HepG2 (cell line): ENCODE data around the gene ANKRD44. TPM values are rescaled to one million over a fixed set of nuclear protein-coding genes. Genes with fewer than 3 reads are reported as not detected.

Source experiments
- ATAC-seq: fragments of 200-7000 bp; cut with Tn5 transposase; 3 replicates; pipeline ENCODE4 v1.9.1; 2020; ENCODE audit warnings: mild to moderate bottlenecking, moderate library complexity
- BruUV-seq: library from RNA; stranded (reverse); fragments of 400-500 nt; replicated peaks from 2 replicates; lab custom pipeline; 2021; lab: Mats Ljungman, UMichigan
- CTCF ChIA-PET: fragments of 300-600 bp; formaldehyde crosslinking; extraction: SDS; loops from one replicate; lab custom pipeline; 2021; ENCODE audit warnings: low total read pairs, inconsistent platforms, low intra/inter-chr PET ratio; lab: Yijun Ruan, JAX
- POLR2A ChIA-PET: fragments of 350-600 bp; sonication (Branson Sonifier 250); formaldehyde crosslinking; loops from one replicate; lab custom pipeline; 2020; ENCODE audit warnings: antibody characterized with exemption, inconsistent platforms; lab: Yijun Ruan, JAX
- DNase-seq: peaks from one replicate; pipeline ENCODE4 v3.0.0-alpha.2; 2015; ENCODE audit warnings: low spot score
- FAIRE-seq: peaks from 3 replicates; lab custom pipeline; 2011; peaks lifted over from hg19 to GRCh38; lab: Jason Lieb, UNC
- H2AFZ ChIP-seq: one replicate; pipeline ENCODE4 v1.6.1; 2011; ENCODE audit warnings: low read length, inconsistent platforms
- H3K27ac ChIP-seq: fragments of 300-600 bp; 3 replicates; pipeline ENCODE4 v1.8.0; 2011; ENCODE audit warnings: mixed run types, mild to moderate bottlenecking, mixed read lengths, low read length, inconsistent platforms; ENCODE audit not compliant: insufficient read depth; ENCODE audit errors: extremely low read length
- H3K27me3 ChIP-seq, 2 experiments: fragments of 200-600 bp in 1 of 2; 2 replicates in 1 of 2; 3 replicates in 1 of 2; pipeline versions ENCODE4 v1.6.0 to v1.8.0; 2011; ENCODE audit warnings: low read length in 2 of 2, mild to moderate bottlenecking in 2 of 2, moderate library complexity in 2 of 2, inconsistent platforms in 1 of 2; ENCODE audit not compliant: insufficient read depth in 2 of 2, control insufficient read depth in 1 of 2
- H3K36me3 ChIP-seq, 2 experiments: fragments of 200-600 bp in 1 of 2; replicated peaks in 1 of 2; 2 replicates in 1 of 2; 3 replicates in 1 of 2; pipeline versions ENCODE4 v1.5.1 to v1.8.0; 2011; ENCODE audit warnings: low read length in 2 of 2, inconsistent platforms in 1 of 2; ENCODE audit not compliant: insufficient read depth in 2 of 2, control insufficient read depth in 1 of 2
- H3K4me1 ChIP-seq: 2 replicates; pipeline ENCODE4 v1.5.1; 2012; ENCODE audit warnings: low read length, inconsistent platforms; ENCODE audit not compliant: insufficient read depth
- H3K4me2 ChIP-seq: 2 replicates; pipeline ENCODE4 v1.6.0; 2011; ENCODE audit warnings: low read depth, low read length, inconsistent platforms
- H3K4me3 ChIP-seq, 3 experiments: fragments of 200-600 bp in 1 of 3; sonication (generic), shearing (Covaris generic) in 1 of 3; replicated peaks in 1 of 3; 2 replicates each; pipeline ENCODE4 v1.5.1; 2011 to 2016; ENCODE audit warnings: low read length in 3 of 3, inconsistent platforms in 2 of 3, low read depth in 2 of 3, mild to moderate bottlenecking in 2 of 3, control low read depth in 1 of 3, mixed read lengths in 1 of 3; ENCODE audit not compliant: insufficient read depth in 1 of 3
- H3K79me2 ChIP-seq: one replicate; pipeline ENCODE4 v1.6.1; 2011; ENCODE audit warnings: low read length, inconsistent platforms; ENCODE audit not compliant: insufficient read depth
- H3K9ac ChIP-seq: 2 replicates; pipeline ENCODE4 v1.6.0; 2011; ENCODE audit warnings: mild to moderate bottlenecking, low read depth, low read length, inconsistent platforms; ENCODE audit not compliant: insufficient read depth
- H3K9me3 ChIP-seq: 2 replicates; pipeline ENCODE4 v1.5.1; 2012; ENCODE audit warnings: mild to moderate bottlenecking, low read length
- H4K20me1 ChIP-seq: 2 replicates; pipeline ENCODE4 v1.6.0; 2011; ENCODE audit warnings: inconsistent platforms, mild to moderate bottlenecking, low read length, moderate library complexity; ENCODE audit not compliant: insufficient read depth
- ELF3 ChIP-seq: IDR thresholded peaks from 2 replicates; pipeline ENCODE4 v1.6.1; 2016; ENCODE audit warnings: missing genetic modification reagents, missing compliant biosample characterization
- HNRNPLL ChIP-seq: fragments of 200-400 bp; formaldehyde crosslinking; IDR thresholded peaks from 2 replicates; pipeline ENCODE4 v1.6.1; 2017; ENCODE audit warnings: mild to moderate bottlenecking, low read depth, low read length; ENCODE audit not compliant: poor library complexity, severe bottlenecking
- KAT2B ChIP-seq: fragments of 150-350 bp; IDR thresholded peaks from 2 replicates; pipeline ENCODE4 v1.6.1; 2014; ENCODE audit warnings: low read depth, low read length, borderline replicate concordance
- WGBS: methylation state at CpG from one replicate; pipeline ENCODE4 v1.1.6; 2017; ENCODE audit warnings: low lambda C conversion rate; 5-methylcytosine and 5-hydroxymethylcytosine counted together
- in situ Hi-C: cut with HindIII; loops from 2 replicates; pipeline ENCODE4 v1.10.0; 2017; ENCODE audit warnings: low pct_unique_long_range_greater_than_20kb; ENCODE audit not compliant: extremely low pct_ligation_motif_present
- intact Hi-C: fragments of 100-400 bp; cut with micrococcal nuclease; formaldehyde crosslinking; loops from one replicate; pipeline ENCODE4 v1.10.0; 2022; ENCODE audit not compliant: unreplicated experiment
- polyA plus RNA-seq, 8 experiments: library from polyadenylated mRNA; depleted of rRNA in 3 of 8; stranded (reverse) in 7 of 8; unstranded in 1 of 8; fragments of >200 nt; fragmentation: Illumina TruSeq in 4 of 8; extraction: Trizol in 4 of 8; gene quantifications; 2 replicates each; pipeline versions ENCODE4 v1.2.1 to v1.2.3, GENCODE V29; 2011 to 2016; ENCODE audit warnings: low read depth in 4 of 8, missing spikeins in 1 of 8, mixed read lengths in 1 of 8; ENCODE audit not compliant: insufficient read depth in 1 of 8
- total RNA-seq, 5 experiments: library from RNA; depleted of rRNA; stranded (reverse); fragments of >200 nt; fragmentation: Illumina TruSeq; extraction: Trizol; gene quantifications; 2 replicates each; pipeline ENCODE4 v1.2.3, GENCODE V29; 2016; ENCODE audit warnings: low read depth in 1 of 5
- TF ChIP-seq, protein P1 (sequence below): fragments of 450-650 bp; IDR thresholded peaks from 2 replicates; pipeline ENCODE4 v1.6.1; 2016
- TF ChIP-seq, protein P2 (sequence below): sonication (generic); formaldehyde crosslinking; IDR thresholded peaks from 2 replicates; pipeline ENCODE4 v1.5.0; 2020; ENCODE audit warnings: mild to moderate bottlenecking, missing genetic modification reagents

The ANKRD44 gene
- total and polyA plus RNA-seq, 2 of the 13 experiments (the other 11 are each of a cell fraction or from before 2014, with no cell fraction given): 0.04 to 0.11 TPM

DNA sequence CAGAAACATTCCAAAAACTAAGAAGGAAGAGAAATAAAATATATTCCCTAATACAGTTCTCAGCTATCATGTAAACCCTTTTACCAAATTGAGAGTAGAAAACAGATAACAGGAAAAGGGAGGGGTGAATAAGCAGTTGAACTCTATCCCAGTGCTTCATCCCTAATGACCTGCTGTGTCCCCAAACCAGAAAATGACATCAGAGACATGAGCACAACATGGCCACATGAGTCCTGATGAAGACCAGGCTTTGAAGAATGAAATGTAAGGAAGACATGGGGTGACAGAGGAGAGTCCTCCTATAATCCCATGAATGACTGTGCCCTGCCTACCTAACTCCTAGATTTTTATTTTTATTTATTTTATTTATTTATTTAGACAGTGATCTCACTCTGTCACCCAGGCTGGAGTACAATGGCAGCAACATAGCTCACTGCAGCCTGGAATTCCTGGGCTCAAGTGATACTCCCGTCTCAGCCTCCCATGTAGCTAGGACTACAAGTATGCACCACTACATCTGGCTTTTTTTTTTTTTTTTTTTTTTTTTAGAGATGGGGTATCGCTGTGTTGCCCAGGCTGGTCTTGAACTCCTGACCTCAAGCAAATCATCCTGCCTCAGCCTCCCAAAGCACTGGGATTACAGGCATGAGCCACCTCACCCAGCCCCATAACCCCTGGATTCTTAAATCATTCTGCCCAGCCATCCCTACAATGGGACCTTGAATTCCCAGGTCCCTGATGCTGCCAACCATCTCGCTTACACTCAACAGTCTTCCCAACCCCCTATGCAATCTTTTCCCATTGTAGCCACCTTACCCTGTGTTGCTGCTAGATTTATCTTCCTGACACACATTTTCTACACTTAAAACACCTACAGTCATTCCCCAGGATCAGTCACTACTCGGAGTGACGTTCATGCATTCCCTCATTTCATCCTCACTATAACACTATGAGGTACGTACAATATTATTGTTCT lies 64.5 kb downstream of the ANKRD44 start:
- intact Hi-C loops: no loop called here
- Histone ChIP-seq H3K9me3 (no peaks in the 10 kb centered on the region), H3K27ac (no peak overlapping the region), H3K9ac (no peak overlapping the region), H2AFZ (no peak overlapping the region), H3K79me2 (no peaks in the 10 kb centered on the region), H3K27me3 (no peaks in the 10 kb centered on the region), H3K4me3 (no peak overlapping the region), H3K4me2 (no peak overlapping the region), H3K36me3 (no peaks in the 10 kb centered on the region), H3K4me1 (no peaks in the 10 kb centered on the region), H4K20me1 (no peaks in the 10 kb centered on the region)
- ATAC-seq (no peak), DNase-seq (no peak), FAIRE-seq (no peak)
- no peak for TF ChIP-seq KAT2B
- BruUV-seq: no TSS peak
- ChIA-PET POLR2A (no interaction called here), CTCF (no interaction called here)
- WGBS: 34% methylated on average over 6 of the region's 6 CpGs
- in situ Hi-C loops: no loop called here

DNA sequence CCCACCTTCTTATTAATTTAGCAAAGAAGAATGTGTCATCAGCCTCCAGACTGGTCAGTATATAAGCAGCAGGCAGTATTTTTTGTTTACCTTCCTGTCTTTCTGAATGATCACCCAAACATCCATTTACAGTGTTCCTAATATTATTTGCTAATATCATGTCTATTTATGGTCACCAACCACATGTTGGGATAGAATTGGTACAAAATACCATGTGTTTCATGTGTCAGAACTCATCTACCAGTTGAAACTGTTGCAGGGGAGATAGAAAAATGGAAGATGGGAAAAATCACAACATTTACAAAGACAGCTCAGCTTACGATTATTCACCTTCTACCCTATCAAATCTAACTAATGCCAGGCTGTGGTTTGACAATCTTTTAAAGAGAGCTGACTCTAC lies 66.2 kb downstream of the ANKRD44 start:
- Histone ChIP-seq H3K27me3 (no peaks in the 10 kb centered on the region), H3K9ac (no peak overlapping the region), H3K4me1 (no peaks in the 10 kb centered on the region), H3K4me3 (no peak overlapping the region), H3K9me3 (no peaks in the 10 kb centered on the region), H4K20me1 (no peaks in the 10 kb centered on the region), H3K27ac (no peak overlapping the region), H3K4me2 (no peak overlapping the region), H3K79me2 (no peaks in the 10 kb centered on the region), H2AFZ (no peak overlapping the region), H3K36me3 (no peaks in the 10 kb centered on the region)
- intact Hi-C loops (no loop called here), in situ Hi-C loops (no loop called here)
- POLR2A ChIA-PET: no interaction called here
- FAIRE-seq (no peak), ATAC-seq (no peak), DNase-seq (no peak)
- BruUV-seq: no TSS peak
- TF ChIP-seq, protein P1, sequence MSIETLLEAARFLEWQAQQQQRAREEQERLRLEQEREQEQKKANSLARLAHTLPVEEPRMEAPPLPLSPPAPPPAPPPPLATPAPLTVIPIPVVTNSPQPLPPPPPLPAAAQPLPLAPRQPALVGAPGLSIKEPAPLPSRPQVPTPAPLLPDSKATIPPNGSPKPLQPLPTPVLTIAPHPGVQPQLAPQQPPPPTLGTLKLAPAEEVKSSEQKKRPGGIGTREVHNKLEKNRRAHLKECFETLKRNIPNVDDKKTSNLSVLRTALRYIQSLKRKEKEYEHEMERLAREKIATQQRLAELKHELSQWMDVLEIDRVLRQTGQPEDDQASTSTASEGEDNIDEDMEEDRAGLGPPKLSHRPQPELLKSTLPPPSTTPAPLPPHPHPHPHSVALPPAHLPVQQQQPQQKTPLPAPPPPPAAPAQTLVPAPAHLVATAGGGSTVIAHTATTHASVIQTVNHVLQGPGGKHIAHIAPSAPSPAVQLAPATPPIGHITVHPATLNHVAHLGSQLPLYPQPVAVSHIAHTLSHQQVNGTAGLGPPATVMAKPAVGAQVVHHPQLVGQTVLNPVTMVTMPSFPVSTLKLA: peak; percentile 91
- TF ChIP-seq HNRNPLL (no peak), ELF3 (CRISPR knock-in tag) (no peak)
- TF ChIP-seq, protein P2, sequence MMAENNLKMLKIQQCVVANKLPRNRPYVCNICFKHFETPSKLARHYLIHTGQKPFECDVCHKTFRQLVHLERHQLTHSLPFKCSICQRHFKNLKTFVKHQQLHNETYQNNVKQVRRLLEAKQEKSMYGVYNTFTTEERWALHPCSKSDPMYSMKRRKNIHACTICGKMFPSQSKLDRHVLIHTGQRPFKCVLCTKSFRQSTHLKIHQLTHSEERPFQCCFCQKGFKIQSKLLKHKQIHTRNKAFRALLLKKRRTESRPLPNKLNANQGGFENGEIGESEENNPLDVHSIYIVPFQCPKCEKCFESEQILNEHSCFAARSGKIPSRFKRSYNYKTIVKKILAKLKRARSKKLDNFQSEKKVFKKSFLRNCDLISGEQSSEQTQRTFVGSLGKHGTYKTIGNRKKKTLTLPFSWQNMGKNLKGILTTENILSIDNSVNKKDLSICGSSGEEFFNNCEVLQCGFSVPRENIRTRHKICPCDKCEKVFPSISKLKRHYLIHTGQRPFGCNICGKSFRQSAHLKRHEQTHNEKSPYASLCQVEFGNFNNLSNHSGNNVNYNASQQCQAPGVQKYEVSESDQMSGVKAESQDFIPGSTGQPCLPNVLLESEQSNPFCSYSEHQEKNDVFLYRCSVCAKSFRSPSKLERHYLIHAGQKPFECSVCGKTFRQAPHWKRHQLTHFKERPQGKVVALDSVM (CRISPR knock-in tag): no peak
- 3% methylated on average over 1 of the region's 1 CpG for WGBS
- CTCF ChIA-PET: no interaction called here
